WERI-Rb-1 (cell line): Measurements from ENCODE around the gene YPEL5.

Source experiments
- DNase-seq: peaks from one replicate; pipeline ENCODE4 v3.0.0-alpha.2; 2020
- H3K27ac ChIP-seq: fragments of 250-450 bp; sonication (Bioruptor Pico); 2 replicates; pipeline ENCODE4 v1.5.1; 2020; ENCODE audit warnings: mild to moderate bottlenecking, moderate library complexity
- H3K27me3 ChIP-seq: fragments of 250-450 bp; sonication (Bioruptor Pico); 2 replicates; pipeline ENCODE4 v1.5.1; 2021; ENCODE audit warnings: mild to moderate bottlenecking, low read depth, moderate library complexity; ENCODE audit not compliant: insufficient read depth, severe bottlenecking
- H3K36me3 ChIP-seq: fragments of 250-450 bp; sonication (Bioruptor Pico); 2 replicates; pipeline ENCODE4 v1.5.1; 2020; ENCODE audit warnings: mild to moderate bottlenecking, moderate library complexity
- H3K4me3 ChIP-seq: 2 replicates; pipeline ENCODE4 v1.5.1; 2011; ENCODE audit warnings: low read depth, mild to moderate bottlenecking, control low read depth, low read length
- H3K9me3 ChIP-seq: fragments of 250-450 bp; sonication (Bioruptor Pico); 2 replicates; pipeline ENCODE4 v1.5.1; 2021; ENCODE audit warnings: mild to moderate bottlenecking, moderate library complexity; ENCODE audit not compliant: severe bottlenecking
- TF ChIP-seq, protein P1 (sequence below): IDR thresholded peaks from 2 replicates; pipeline ENCODE4 v1.5.1; 2011; ENCODE audit warnings: low read depth, mild to moderate bottlenecking, control low read depth, inconsistent platforms, low read length

YPEL5 gene

DNA sequence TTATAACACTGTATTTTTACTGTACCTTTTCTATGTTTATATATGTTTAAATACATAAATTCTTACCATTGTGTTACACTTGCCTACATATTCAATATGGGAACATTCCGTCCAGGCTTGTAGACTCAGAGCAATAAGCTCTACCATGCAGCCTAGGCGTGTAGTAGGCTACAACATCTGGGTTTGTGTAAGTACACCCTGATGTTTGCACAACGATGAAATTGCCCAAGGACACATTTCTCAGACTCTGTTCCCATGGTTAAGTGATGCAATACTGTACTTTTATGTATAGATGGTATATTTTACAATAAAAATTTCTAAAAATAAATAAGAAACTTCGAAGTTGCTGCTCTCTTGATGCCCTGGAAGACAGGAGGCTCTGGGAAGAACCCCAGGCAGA is 38.4 kb downstream of the YPEL5 start:
- Histone ChIP-seq H3K4me3 (peak overlapping the region; percentile 3), H3K27ac (peak overlapping the region; percentile 61), H3K36me3 (no peaks in the 10 kb centered on the region), H3K9me3 (peaks cover 3% of the 10 kb centered on the region), H3K27me3 (no peaks in the 10 kb centered on the region)
- TF ChIP-seq, protein P1, sequence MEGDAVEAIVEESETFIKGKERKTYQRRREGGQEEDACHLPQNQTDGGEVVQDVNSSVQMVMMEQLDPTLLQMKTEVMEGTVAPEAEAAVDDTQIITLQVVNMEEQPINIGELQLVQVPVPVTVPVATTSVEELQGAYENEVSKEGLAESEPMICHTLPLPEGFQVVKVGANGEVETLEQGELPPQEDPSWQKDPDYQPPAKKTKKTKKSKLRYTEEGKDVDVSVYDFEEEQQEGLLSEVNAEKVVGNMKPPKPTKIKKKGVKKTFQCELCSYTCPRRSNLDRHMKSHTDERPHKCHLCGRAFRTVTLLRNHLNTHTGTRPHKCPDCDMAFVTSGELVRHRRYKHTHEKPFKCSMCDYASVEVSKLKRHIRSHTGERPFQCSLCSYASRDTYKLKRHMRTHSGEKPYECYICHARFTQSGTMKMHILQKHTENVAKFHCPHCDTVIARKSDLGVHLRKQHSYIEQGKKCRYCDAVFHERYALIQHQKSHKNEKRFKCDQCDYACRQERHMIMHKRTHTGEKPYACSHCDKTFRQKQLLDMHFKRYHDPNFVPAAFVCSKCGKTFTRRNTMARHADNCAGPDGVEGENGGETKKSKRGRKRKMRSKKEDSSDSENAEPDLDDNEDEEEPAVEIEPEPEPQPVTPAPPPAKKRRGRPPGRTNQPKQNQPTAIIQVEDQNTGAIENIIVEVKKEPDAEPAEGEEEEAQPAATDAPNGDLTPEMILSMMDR, result no peak
- no peak for DNase-seq

DNA sequence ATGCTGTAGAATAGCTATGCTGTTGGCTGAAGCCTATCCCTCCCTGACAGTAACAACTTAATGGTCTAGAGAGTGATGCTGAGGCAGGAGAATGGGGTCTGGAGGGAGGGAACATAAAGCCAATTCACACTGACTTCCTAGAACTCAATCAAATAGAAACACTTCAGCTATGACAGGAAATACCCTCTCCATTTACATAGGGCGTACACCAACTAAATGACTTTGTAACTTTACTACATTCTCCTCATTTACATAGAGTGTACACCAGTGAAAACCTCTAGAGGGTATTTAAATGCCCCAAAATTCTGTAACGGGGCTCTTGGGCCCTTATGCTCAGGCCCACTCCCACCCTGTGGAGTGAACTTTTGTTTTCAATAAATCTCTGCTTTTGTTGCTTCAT is 41.5 kb downstream of the YPEL5 start:
- no peak overlapping the region for H3K4me3 ChIP-seq
- TF ChIP-seq, protein P1, result no peak
- no peak for DNase-seq
- H3K9me3 ChIP-seq, result peaks cover 5% of the 10 kb centered on the region
- H3K36me3 ChIP-seq, result no peaks in the 10 kb centered on the region
- no peaks in the 10 kb centered on the region for H3K27me3 ChIP-seq
- H3K27ac ChIP-seq, result no peak overlapping the region

DNA sequence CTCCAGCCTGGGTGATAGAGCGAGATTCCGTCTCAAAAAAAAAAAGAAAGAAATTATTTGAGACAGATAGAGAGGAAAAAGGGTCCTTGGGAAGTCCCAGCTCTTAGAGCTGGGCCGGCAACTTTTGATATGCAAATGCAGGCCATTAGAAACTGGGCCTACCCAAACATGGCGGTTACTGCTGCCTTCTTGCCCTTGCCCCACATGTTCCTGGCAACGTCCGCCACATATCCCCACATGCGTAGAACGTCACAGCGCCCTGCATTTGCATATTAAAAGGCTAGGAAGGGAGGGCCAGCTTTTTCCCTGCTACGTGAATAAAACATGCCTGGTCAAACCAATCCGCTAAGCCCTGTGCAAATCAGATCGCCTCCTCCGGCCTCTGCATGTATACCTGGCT is 43.8 kb downstream of the YPEL5 start:
- Histone ChIP-seq H3K36me3 (no peaks in the 10 kb centered on the region), H3K9me3 (peaks cover 5% of the 10 kb centered on the region), H3K27ac (no peak overlapping the region), H3K4me3 (no peak overlapping the region), H3K27me3 (no peaks in the 10 kb centered on the region)
- TF ChIP-seq, protein P1, result no peak
- DNase-seq, result no peak

DNA sequence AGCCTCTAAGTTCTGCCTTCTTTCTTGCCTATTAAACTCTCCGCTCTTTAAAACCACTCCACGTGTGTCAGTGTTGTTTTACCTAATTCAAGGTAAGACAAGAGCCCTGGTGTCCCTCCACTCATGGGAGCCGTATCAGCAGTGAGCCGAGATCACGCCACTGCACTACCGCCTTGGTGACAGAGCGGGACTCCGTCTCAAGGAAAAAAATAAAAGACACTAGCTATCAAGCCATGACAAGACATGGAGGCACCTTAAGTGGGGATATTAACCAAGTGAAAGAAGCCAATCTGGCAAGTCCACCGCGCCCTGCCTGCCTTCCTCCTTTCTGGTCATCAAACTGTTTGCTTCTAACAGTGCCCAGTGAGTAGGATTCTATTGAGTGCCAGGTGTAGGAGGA is 44.3 kb downstream of the YPEL5 start:
- H3K27ac ChIP-seq, result no peak overlapping the region
- H3K36me3 ChIP-seq, result no peaks in the 10 kb centered on the region
- TF ChIP-seq, protein P1, result no peak
- H3K4me3 ChIP-seq, result no peak overlapping the region
- peaks cover 5% of the 10 kb centered on the region for H3K9me3 ChIP-seq
- peak; percentile 3 for DNase-seq
- no peaks in the 10 kb centered on the region for H3K27me3 ChIP-seq

DNA sequence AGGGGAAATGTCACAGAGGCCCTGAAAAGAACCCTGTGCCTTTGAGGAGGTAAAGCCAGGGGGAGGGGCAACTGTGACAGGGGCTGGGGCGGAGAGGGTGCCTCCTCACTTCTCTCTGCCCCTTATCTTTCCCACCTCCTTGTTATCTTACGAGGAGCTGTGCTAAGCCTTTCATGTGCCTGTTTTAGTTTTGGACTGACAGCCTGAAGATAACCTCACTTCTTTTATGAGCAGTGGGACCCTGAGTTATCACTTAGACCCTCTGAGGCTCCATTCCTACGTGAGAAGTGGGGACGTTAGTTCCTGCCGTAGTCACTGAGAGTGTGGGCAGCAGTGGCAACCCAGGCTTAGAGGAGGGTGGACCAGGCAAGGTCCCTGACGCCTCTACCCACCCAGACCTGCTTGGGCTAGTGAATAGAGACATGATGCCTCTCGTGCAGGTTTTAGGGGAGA is 45.0 kb downstream of the YPEL5 start:
- Histone ChIP-seq H3K27me3 (no peaks in the 10 kb centered on the region), H3K4me3 (no peak overlapping the region), H3K9me3 (peaks cover 5% of the 10 kb centered on the region), H3K27ac (no peak overlapping the region), H3K36me3 (no peaks in the 10 kb centered on the region)
- TF ChIP-seq, protein P1, result no peak
- DNase-seq, result peak; percentile 3

DNA sequence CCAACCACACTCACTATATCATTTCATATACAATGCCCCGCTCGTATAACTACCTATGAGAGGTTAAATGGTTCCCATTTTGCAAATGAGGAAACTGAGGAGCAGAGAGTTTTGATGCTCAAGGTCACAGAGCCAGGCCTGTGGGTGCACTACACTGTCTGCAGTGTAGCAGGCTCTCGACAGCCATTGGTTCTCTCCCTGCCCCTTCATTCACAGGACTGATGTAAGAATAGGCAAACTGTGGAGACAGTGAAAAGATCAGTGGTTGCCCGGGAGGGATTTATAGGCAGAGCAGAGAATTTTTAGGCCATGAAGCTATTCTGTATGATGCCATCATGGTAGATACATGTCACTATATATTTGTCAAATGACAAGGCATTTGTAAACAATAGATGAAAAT is 45.5 kb downstream of the YPEL5 start:
- Histone ChIP-seq H3K36me3 (no peaks in the 10 kb centered on the region), H3K4me3 (no peak overlapping the region), H3K9me3 (peaks cover 5% of the 10 kb centered on the region), H3K27ac (no peak overlapping the region), H3K27me3 (no peaks in the 10 kb centered on the region)
- no peak for DNase-seq
- TF ChIP-seq, protein P1, result no peak
